Activated CD8-positive, alpha-beta memory T cell treated with anti-CD3 and anti-CD28 coated beads for 4 hours (primary cell): ENCODE measurements around the gene RIPOR2.

Source experiments
- DNase-seq, 2 donors: peaks; one replicate each; pipeline ENCODE4 v3.0.0-alpha.2; 2020; ENCODE audit warnings: low read depth in 2 of 2

Gene RIPOR2

DNA sequence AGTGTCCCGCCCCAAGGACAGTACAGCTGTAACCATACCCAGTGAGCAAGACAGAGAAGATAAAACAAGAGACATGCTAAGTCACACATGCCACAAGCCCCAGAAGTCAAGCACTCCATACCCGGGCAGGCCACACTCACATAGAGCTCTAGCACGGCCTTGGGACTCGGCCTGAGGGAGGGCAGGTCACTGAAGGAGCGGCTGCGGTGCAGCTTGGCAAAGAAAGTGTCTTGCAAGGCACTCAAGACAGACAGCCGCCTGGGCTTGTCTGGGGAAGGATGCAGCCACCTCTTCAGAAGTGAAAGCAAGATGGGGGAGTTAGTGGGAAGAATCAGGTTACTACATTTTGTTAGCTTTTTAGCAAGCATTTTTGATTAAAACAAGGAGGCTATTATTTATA, 88.4 kb downstream of the RIPOR2 start:
- DNase-seq, result no peak

DNA sequence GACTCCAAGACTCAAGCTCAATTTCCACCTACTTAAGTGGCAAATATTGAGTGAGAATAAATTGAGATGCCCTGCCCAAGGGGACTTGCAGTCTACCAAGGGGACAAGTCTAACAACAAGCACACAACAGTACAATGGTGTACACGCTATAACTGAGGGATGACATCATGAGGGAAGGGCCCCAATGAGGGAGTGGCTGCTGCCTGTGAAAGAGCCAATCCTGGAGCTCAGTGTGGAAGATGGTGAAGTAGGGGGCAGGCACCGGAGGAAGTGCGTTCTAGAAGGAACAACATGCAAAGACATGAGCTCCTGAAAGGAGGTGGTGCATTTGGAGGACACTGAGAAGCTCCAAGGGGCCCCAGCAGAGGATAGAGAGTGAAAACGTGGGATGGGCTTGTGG, 90.2 kb downstream of the RIPOR2 start:
- DNase-seq, result no peak

DNA sequence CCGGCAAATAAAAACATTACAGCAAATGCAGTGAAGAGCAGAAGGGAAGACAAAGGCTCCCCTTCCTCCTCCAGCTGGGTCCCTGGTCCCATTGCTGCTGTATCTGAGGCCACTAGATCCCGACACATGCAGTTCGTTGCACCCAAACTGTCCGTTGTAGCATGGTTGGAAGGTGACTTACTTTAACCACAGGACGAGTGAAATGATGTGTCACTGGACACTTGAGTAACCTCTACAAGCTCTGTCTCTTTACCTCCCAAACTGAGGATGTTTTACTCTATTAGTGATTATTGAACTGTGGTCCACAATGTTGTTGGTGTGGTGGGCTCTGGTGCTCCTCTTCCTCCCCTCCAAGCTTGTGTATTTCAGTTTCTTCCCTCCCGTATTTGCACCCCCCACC, 90.9 kb downstream of the RIPOR2 start:
- no peak for DNase-seq

DNA sequence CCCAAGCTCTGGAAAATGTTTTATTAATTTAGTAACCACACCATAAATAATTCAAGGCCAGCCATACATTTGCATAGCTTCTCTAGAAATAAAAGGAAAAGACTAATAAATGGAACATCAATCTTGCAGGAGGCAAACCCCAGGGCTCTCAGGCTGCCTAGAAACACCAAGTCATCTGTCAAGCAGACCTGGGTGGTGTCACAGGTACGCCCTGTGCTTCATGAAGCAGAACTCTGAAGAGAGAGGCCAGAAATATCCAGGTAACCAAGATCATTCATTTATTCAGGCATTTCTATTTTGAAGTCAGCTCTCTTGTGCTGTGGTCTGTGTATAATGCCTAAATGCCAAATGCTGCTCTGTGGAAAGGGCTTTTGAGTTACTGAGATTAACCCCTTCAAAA, 91.7 kb downstream of the RIPOR2 start:
- no peak for DNase-seq

DNA sequence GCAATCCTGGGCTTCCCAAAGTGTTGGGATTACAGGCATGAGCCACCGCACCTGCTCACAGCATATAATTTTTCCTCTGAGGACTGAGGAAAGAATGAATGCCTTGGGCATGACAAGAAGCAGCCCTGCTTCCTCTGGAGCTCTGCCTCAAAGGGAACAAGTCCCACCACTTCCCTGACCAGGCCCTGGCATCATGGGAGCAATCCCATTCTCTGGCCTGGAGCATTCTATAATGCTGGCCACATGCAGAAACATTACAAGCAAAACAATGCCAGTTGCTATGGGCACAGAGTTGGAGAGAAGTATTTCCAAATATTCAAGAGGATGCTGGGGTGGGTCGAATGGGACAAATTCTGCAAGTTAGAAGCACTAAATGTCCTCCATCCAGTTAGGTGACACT, 95.6 kb downstream of the RIPOR2 start:
- no peak for DNase-seq

DNA sequence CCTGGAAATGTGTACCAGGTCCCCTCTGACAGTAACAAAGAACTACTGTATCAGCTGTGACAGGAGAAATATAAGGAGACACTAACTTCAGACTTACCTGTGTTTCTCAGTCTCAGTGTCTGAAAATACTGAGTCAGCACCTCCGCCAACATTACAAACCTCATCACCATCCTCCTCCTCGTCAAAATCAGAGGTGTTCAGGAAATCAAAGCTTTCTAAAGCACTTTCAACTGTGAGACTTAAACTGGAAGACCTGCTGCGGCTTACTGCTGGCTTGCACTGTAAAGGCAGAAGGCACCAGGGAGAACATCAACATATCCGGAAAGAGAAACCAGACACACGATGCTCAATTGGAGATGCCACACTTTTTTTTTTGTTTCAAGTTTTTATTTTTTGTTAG, 96.8 kb downstream of the RIPOR2 start:
- DNase-seq, result no peak

DNA sequence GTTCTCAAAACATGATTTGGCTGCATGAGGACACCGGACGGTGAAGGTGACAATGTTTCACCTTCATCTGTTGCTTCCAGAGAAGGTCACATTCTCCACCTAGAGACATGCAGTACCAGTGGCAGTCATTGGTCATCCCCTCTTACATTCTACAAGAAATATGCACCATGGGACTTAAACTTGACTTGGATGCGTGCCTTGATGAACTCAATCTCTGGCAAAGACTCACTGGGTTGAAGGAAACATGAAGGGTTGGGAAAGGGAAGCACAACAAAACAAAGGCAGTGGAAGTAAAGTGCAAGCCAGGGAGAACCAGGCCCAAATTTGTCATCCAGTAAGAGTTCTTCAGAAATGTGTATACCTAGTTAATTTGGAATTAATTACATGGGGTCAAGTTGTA, 97.7 kb downstream of the RIPOR2 start:
- no peak for DNase-seq

DNA sequence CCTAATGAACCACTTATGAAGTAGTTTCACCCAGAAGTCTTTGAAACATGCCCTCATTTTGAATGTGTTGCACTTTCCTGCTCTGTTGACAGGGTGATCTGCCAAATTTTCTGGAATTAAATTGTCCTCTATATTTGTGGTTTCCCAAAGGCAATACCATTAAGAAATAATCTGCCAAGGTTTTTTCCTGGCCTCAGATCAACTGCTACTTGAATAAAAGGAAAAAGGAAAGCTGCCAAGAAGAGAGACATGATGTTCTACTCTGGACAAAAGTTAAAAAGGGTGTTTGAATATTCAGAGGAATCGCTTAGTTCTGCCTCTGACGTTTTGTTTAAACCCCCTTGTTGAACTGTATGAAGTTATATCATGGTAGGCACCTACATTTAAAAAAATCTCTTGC, 99.7 kb downstream of the RIPOR2 start:
- no peak for DNase-seq

DNA sequence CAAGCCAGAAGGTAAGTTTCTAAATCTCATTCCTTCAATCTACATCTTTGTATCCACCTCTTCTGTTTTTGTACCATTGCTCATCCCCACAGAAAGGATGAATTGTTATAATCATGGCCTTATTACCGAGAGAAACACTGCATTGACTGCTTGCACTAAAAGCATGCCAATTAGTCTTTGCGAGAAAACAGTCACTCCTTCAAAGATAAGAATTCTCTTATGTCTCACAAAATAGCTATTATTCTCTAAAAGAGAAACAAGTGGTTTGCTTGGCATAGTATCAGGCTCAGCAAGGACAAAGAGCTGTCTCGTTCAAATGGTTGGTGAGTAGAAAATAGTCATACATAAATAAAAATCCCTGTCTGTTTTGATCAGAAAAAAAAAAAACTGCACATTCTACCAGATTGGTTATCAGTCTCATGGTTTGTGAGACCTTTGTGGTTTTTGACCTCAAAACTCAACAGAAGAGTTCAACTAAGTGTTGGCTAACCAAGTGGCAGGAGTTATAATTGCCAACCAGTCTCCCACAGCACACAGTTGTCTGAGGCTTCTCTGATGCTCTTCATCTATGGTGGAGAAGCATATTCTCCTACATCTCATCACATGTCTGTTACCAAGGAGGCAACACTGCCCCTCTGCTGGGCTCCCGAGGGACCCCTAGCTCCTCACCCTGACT, 101.9 kb downstream of the RIPOR2 start:
- DNase-seq, result no peak

DNA sequence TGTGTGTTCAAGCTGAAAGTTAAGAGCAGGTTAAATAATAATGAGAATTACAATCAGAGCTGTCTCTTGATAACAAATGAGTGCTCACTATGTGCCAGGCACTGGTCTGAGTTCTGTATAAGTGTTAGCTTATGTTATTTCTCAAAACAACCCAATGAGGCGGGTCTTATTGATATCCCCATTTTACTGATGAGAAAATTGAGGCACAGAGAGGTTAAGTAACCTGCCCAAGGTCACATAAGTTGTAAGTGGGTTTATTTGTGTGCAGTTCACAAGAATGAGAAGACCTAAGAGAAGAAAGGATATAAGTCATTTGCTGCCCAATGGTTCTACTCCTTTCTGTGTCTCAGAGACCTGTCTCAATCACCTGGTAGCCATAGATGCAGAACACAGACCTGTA, 103.0 kb downstream of the RIPOR2 start:
- DNase-seq, result no peak

DNA sequence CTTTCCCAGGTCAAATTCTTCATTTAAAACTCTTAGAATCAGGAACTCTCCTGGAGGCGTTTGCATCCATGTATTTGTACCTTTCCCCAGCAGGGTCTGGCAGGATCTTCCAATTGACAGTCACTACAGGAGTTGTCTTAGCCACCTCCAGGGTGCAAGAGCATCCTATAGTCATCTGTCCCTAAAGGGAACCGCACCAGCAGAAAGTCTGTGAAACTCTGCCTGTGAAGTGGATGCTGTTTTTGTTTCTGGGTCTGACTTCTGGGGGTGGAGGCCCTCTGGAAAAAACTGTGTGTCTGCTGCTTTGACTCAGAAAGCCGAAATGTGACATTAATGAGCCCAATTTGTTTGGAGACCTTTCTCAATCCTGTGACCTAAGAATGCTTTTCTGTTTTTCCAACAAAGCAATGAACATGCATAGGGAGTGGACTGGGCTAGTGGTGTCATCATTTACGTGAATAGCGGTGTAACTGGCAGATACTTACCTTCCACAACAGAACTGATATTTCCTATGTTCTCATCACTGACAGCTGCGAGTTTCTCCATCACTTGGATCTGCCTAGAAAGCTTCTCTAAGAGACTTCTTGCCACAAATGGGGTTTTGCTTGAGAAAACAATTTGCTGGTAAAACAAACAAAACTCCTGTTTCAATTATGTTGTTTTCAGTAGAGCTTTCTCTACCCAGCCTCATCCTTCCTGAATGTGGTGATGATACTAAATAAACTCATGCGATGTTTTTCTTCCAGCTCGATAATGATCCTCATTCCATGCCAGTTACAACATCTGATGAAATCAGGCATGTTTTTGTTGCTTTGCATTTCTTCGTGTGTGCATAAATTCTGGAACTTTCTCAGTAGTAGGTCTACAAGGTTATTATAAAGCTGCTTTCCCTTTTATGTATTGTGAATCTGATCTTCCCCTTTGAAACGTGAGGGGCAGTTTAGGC, 103.7 kb downstream of the RIPOR2 start:
- DNase-seq, result no peak

DNA sequence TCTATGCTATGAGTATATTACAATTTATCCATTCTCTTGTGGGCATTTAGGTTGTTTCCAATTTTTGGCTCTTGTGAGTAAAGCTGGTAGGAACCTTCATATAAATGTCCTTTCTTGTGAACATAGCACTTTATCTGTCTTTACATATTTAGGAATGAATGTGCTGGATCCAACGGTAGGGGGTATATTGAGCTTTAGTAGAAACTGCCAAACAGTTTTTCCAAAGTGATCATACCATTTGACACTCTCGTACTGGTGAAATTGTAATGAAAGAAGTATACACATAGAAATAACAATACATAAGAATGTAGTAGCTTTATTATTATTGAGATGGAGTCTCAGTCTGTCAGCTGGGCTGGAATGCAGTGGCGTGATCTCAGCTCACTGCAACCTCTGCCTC, 106.1 kb downstream of the RIPOR2 start:
- DNase-seq, result no peak

DNA sequence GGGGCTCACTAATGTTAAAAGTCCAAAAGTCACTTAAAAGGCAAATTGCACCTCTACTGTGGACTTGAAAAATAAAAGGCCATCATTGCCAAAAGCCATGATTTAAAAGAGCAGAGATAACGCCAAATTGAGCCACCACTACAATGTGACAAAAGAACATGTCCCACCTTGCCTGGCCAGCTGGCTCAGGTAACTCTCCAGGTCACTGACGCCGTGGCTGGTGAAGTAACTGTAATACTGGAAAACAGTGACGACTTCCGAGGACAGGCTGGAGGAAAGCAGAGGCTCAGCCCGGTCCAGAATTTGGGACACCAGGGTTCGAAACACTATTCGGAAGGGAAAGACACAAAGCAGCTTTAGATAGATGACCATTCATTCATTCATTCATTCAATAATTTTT, 107.8 kb downstream of the RIPOR2 start:
- no peak for DNase-seq

DNA sequence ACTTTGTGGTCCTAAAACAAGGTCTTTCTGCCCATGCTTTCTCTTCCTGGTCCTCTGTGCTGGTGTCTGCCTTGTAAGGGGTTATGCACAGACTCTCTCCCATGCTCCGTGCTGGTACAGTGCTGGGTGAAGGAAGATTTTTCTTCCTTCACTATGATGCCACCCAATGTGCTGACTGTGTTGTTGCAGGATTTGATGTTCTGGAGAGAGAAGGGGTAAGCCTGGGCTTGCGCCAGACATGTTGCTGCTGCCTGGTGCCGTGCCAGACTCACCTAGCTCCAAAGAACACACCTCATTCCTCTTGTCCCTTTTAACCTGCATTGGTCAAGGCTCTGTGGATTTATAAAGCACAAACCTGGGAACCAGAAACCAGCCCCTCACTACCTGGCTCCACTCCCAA, 108.6 kb downstream of the RIPOR2 start:
- no peak for DNase-seq

DNA sequence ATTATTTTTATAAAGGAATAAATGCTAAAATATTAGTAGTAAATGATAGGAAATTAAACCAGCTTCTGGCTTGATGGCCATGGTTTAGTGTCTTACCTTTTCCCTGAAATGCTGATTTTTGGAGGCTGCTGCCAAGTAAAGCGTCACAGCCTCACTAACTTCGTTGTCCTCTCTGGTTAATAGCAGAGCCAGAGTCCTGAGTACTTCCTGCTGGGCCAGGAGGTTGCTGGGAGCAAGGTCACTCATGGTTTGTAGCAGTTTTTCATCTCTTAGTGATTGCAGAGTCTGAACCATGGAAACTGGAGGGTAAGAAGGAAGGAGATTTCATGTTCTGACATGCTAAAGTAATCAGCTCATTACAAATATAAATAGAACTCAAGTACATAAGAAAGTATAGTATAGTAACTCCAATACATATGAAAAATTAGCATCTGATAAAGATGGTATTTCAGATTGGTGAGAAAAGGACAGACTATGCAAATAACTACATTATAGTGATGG, 110.6 kb downstream of the RIPOR2 start:
- DNase-seq, result no peak

DNA sequence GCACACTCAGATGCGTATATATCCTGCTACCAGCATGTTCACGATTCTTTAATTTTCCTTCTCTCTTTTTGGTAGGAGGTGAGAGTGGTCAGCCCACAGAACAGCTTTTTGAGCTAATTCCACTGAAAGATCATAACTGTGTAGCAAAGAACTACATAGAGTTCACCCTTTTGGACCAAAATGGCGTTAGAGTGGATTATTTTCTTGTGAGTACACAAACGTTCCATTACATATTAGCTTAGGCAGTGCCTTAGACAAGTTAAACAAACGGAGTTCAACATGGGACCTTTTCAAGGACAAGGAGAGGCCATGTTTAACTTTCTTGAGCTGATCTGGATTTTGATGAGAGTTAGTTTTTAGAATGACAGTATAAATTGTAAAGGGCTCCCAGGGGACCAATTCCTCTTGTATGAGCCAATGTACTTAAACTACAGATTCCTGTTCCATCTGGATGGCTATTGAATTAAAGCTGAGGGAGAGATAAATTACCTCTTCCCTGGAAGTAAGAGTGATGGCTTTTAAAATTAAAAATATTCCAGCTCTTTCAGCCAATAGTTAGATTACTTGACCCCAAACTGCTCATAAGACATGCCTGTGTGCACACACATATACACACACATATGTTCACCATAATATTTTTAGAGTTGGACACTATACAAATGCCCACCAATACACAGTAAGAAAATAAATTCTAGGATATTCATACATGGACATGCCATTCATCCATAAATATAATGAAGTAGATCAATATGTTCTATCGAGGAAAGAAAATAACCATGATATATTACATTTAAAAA, 111.4 kb downstream of the RIPOR2 start:
- no peak for DNase-seq

DNA sequence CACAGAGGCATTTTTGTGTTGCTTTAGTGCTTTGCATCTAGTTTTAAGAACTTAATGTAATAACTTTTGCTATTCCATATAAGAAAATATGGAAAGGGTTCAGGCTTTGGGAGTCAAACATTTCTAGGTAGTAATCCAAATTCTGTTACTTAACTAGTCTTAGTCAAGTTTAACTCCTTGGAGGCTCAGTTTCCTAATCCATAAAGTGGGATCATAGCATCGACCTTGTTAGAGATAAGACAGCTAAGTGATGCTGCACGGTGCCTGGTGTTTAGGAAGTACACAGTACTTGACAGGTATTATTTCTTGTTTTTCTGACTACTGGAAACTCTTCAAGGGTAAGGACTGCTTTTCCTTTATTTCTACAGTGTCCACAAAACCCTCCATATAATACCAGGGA, 112.6 kb downstream of the RIPOR2 start:
- no peak for DNase-seq

DNA sequence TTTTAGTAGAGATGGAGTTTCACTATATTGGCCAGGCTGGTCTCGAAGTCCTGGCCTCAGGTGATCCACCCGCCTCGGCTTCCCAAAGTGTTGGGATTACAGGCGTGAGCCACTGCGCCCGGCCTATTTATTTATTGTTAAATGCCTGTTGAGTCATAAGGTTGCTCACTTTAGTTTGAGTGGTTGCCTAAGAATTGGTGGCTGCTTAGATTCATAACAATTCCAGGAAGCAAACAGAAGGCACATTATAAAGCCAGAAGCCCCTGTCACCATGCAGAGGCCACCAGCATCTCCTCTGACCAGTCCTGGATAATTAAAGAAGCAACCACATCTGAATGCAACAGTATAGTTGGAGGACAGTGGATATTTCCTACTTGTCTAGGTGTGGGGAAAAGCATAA, 113.1 kb downstream of the RIPOR2 start:
- no peak for DNase-seq

DNA sequence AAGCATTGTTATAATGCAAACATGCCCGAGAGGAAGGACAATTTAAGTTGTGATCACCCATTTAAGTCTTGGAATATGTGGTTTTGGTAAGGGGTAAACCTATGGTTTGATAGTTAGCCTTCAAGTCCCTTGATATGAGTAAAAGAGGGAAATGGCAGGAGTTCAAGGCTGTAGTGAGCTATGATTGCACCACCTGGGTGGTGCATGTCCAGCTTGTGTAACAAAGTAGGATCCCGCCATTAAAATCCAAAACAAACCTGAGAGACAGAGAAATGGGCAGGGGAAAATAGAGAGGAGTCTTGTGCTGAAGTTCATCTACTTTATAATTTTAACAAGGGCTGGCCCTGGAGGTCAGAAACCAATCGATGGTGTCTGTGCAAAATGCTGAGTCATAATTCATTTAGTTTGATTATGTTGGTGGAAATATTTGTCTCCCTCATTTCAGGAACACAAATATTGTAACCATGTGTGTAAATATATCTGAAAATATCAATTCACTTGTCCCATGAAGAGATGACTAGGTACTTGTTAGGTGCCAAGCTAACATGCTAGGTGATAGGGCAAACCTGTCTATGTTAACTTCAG, 113.8 kb downstream of the RIPOR2 start:
- no peak for DNase-seq

DNA sequence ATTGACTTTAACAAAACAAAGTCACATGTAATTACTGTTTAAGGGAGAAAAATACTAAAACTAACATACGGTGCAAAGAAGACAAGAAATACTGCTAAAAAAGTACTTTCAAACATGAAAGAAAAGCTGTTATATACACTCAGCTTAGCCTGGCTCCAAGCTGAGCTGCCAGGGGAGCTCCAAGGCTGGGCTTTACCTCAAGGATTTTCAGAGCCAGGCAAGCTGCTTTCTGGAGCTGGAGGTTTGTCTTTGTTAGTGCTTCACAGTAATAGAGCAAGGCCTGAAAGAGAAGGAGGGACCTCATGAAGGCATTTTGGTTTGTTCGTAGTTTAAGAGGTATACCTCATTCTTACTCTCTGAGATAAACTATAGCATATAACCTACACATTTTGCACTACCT, 117.4 kb downstream of the RIPOR2 start:
- DNase-seq, result no peak

DNA sequence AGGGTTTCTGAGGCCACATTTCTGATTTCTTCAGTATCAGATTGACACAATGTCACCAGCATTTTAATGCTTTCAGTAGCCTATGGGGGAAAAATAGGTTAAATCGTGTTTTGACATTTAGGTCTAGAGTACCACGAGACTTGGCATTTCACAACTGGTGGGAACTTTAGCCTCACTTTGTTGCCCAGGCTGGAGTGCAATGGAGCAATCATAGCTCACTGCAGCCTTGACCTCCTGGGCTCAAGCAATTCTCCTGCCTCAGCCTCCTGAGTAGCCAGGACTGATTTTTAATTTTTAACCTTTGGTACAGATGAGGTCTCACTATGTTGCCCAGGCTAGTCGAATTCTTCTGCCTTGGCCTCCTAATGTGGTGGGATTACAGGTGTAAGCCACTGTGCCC, 126.0 kb downstream of the RIPOR2 start:
- no peak for DNase-seq

DNA sequence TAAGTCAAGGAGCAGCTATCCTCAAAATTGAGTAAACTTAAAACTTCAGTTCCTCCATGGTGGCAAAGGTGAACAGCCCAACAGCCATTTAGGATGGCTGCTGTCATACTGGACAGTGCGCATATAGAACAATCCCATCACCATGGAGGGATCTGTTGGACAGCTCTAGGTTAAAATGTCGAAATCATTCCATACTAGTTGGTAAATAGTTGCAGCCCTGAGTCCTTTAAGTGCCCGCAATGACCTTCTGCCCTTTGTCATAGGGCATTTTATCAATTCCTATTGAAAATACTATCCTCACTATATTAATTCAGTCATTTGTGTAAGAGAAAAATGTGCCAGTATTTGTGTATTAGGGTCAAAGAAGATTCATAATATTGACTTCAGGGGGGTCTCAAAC, 128.2 kb downstream of the RIPOR2 start:
- no peak for DNase-seq
